Measurements from ENCODE around the gene KCP.

The KCP gene

DNA sequence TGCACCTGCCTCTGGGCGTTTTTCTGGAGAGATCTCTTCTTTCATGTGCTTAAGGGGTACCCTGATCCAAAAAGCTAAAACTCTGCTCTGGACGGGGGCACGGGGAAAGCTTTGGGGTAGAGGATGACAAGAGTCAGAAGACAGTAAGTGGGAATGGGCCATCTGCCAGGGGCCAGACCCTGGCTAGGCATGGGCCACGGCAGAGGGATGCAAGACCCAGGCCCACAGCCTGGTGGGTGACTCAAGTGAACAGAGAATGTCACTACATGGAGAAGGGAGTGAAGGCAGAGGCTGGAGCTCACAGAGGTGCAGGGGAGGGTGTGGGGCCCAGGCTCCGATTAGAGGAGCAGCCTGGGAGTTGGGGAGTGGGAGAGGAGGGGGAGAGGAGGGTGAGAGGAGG is 65.0 kb downstream of the KCP start:
- DNase-seq (ENCODE audit: low read depth): no peak
- TF ChIP-seq, protein P1, sequence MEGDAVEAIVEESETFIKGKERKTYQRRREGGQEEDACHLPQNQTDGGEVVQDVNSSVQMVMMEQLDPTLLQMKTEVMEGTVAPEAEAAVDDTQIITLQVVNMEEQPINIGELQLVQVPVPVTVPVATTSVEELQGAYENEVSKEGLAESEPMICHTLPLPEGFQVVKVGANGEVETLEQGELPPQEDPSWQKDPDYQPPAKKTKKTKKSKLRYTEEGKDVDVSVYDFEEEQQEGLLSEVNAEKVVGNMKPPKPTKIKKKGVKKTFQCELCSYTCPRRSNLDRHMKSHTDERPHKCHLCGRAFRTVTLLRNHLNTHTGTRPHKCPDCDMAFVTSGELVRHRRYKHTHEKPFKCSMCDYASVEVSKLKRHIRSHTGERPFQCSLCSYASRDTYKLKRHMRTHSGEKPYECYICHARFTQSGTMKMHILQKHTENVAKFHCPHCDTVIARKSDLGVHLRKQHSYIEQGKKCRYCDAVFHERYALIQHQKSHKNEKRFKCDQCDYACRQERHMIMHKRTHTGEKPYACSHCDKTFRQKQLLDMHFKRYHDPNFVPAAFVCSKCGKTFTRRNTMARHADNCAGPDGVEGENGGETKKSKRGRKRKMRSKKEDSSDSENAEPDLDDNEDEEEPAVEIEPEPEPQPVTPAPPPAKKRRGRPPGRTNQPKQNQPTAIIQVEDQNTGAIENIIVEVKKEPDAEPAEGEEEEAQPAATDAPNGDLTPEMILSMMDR (IDR thresholded peaks at IDR 0.05; ENCODE audit: low read depth, low read length, missing control alignments): no peak
- H3K4me3 ChIP-seq (ENCODE audit: low read depth, low read length): no peak overlapping the region

GRCh38 chr7:128844777-128845311 is 65.7 kb downstream of the KCP start:
- no peak for DNase-seq (ENCODE audit: low read depth)
- TF ChIP-seq, protein P1 (IDR thresholded peaks at IDR 0.05; ENCODE audit: low read depth, low read length, missing control alignments): no peak
- no peak overlapping the region for H3K4me3 ChIP-seq (ENCODE audit: low read depth, low read length)

- TF ChIP-seq, protein P1 (IDR thresholded peaks at IDR 0.05; ENCODE audit: low read depth, low read length, missing control alignments): no peak
- DNase-seq (ENCODE audit: low read depth): no peak
- no peak overlapping the region for H3K4me3 ChIP-seq (ENCODE audit: low read depth, low read length)
These were observed 66.4 kb downstream of the KCP start for GRCh38 chr7:128843938-128844621.

GRCh38 chr7:128842674-128843641 is 67.6 kb downstream of the KCP start:
- no peak overlapping the region for H3K4me3 ChIP-seq (ENCODE audit: low read depth, low read length)
- no peak for DNase-seq (ENCODE audit: low read depth)
- TF ChIP-seq, protein P1 (IDR thresholded peaks at IDR 0.05; ENCODE audit: low read depth, low read length, missing control alignments): no peak

GRCh38 chr7:128841921-128842673 is 68.4 kb downstream of the KCP start:
- TF ChIP-seq, protein P1 (IDR thresholded peaks at IDR 0.05; ENCODE audit: low read depth, low read length, missing control alignments): peak; percentile 89

DNA sequence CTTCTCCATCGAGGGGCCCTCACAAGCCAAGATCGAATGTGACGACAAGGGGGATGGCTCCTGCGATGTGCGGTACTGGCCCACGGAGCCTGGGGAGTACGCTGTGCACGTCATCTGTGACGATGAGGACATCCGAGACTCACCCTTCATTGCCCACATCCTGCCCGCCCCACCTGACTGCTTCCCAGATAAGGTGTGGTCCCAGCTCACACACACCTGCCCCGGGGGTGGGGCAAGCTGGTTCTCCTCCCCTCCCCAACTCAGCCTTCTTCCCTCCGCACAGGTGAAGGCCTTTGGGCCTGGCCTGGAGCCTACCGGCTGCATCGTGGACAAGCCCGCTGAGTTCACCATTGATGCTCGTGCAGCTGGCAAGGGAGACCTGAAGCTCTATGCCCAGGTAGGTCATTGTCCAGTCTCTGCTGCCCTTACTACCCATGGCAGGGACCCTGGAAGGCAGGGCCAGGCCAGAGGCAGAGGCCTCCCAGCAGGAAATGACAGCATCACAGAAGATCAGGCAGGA is 69.3 kb downstream of the KCP start:
- no peak overlapping the region for H3K4me3 ChIP-seq (ENCODE audit: low read depth, low read length)
- no peak for DNase-seq (ENCODE audit: low read depth)
- TF ChIP-seq, protein P1 (IDR thresholded peaks at IDR 0.05; ENCODE audit: low read depth, low read length, missing control alignments): no peak

More at GRCh38 chr7:128841921-128842673, 68.4 kb downstream of the KCP start:
- no peak overlapping the region for H3K4me3 ChIP-seq (ENCODE audit: low read depth, low read length)
- no peak for DNase-seq (ENCODE audit: low read depth)

Measured in GM12864 (cell line).